ENCODE measurements around the gene DIAPH1.

DNA sequence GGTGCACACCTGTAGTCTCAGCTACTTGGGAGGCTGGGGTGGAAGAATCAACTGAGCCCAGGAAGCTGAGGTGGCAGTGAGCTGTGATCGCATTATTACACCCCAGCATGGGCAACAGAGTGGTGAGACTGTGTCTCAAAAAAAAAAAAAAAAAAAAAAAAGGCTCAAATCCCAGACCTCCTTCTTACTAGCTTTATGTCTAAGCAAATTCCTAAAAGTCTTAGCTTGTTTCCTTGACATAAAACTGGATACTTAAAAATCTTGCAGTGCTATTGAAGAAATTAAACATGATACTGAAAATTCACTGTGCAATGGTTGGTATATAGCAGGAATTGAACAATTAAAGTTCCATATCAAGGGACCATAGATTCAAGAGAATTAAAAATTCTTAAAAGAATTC lies 84.9 kb downstream of the DIAPH1 start:
- TF ChIP-seq, protein P1, sequence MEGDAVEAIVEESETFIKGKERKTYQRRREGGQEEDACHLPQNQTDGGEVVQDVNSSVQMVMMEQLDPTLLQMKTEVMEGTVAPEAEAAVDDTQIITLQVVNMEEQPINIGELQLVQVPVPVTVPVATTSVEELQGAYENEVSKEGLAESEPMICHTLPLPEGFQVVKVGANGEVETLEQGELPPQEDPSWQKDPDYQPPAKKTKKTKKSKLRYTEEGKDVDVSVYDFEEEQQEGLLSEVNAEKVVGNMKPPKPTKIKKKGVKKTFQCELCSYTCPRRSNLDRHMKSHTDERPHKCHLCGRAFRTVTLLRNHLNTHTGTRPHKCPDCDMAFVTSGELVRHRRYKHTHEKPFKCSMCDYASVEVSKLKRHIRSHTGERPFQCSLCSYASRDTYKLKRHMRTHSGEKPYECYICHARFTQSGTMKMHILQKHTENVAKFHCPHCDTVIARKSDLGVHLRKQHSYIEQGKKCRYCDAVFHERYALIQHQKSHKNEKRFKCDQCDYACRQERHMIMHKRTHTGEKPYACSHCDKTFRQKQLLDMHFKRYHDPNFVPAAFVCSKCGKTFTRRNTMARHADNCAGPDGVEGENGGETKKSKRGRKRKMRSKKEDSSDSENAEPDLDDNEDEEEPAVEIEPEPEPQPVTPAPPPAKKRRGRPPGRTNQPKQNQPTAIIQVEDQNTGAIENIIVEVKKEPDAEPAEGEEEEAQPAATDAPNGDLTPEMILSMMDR (IDR thresholded peaks at IDR 0.05) = no peak
- TF ChIP-seq POLR2A (IDR thresholded peaks at IDR 0.05) (no peak), POLR2AphosphoS5 (IDR thresholded peaks at IDR 0.05; ENCODE audit: insufficient read depth in 1 of 2, low read depth in 1 of 2) (no peak)

Measured in vagina (tissue), 2 donors.